NCI-H1105 (cell line): ENCODE measurements around the gene PFKFB4.
"Not testable (repeated sequence)": the region's sequence is repeated elsewhere in the genome, so short reads cannot be mapped to it uniquely, and the experiment has no call there.

Source experiments
- DNase-seq: peaks from one replicate; lab custom pipeline; 2025; lab: John Stamatoyannopoulos, UW

Gene PFKFB4

DNA sequence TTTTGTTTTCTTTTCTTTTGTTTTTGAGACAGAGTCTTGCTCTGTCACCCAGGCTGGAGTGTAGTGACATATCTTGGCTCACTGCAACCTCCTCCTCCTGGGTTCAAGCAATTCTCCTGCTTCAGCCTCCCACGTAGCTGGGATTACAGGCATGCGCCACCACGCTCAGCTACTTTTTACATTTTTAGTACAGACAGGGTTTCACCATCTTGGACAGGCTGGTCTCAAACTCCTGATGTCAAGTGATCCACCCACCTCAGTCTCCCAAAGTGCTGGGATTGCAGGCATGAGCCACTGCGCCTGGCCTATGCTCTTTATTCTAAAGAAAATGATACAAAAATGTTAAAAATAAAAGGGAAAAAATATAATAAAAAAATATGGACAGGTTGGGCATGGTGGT, 25.9 kb downstream of the PFKFB4 start:
- DNase-seq, result not testable (repeated sequence)

DNA sequence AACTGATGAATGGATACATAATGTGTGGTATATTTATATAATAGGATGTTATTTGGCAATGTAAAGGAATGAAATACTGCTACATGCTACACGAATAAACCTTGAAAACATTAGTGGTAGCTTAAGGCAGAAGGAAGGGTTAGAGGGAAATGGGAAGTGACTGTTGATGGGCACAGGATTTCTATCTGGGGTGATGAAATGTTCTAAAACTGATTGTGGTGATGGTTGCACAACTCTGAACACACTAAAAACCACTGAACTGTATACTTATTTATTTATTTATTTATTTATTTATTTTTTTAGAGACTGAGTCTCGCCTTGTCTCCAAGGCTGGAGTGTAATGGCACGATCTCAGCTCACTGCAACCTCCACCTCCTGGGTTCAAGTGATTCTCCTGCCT, 27.8 kb downstream of the PFKFB4 start:
- no peak for DNase-seq

DNA sequence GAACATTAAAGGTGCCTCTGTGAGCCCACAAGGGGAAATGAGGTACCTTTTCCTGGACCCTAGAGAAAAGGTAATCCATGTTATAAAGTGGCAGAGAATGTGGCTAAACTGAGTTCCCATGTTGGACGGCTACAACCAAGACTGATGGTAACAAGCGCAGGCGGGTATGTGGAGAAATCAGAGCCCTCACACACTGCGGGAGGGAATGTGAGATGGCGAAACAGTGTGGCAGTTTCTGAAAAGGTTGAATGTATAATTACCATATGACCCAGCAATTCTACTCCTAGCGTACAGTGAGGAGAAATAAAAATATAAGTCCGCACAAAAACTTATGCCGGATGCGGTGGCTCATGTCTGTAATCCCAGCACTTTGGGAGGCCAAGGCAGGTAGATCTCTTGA, 28.6 kb downstream of the PFKFB4 start:
- no peak for DNase-seq

DNA sequence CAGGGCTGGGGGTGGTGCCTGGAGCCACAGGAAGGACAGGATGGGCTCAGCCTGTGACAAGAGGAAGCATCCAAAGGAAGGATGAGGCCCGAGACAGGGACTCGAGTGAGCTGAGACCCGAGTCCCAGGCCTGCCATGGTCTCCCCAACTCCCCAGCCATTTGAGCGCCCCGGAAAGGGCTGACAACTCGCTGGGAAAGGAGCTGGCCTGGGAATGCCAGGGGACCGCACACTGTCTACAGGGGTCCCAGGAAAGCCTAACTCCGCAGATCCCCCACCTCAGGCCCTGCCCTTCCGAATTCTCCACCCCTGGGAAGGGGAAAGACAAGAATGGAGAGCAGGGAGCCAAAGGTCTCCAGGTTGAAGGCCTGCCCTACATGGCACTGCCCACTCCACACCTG, 31.6 kb downstream of the PFKFB4 start:
- DNase-seq, result no peak

DNA sequence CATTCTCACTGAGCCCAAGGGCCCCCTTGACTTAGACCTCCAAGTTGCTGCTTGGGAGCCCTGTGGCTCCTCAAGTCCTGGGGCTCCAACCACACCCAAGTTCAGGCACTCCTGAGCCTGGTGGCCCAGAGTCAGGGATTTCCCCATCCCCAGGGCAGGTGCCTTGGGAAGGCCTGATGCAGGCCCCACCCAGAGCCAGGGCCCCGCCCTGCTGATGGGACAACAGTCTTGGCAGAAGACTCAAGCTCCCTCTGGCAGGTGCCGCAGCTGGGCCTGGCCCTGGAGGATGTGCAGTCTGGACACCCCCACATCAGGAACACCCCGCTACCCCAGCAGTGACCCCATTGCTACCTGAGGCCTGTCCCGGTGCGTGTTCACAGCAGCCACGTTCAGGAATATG, 35.0 kb downstream of the PFKFB4 start:
- DNase-seq, result no peak

DNA sequence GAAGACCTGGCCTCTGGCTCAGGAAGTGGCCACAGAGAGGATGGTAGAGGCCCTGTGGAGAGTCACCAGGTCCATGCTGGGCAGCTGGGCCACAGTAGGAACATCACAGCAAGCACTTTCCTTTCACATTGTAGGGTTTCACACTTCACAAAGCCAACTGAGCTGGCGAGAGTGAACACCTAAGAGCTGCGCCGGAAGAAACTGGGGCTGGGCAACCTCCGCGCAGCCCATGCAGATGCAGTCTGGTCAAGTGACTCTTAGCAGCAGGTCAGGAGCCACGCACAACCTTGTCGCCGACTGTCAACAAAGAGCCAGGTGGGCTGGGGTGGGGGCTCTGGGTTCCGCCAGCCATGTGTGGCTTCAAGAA, 37.3 kb downstream of the PFKFB4 start:
- DNase-seq, result no peak

DNA sequence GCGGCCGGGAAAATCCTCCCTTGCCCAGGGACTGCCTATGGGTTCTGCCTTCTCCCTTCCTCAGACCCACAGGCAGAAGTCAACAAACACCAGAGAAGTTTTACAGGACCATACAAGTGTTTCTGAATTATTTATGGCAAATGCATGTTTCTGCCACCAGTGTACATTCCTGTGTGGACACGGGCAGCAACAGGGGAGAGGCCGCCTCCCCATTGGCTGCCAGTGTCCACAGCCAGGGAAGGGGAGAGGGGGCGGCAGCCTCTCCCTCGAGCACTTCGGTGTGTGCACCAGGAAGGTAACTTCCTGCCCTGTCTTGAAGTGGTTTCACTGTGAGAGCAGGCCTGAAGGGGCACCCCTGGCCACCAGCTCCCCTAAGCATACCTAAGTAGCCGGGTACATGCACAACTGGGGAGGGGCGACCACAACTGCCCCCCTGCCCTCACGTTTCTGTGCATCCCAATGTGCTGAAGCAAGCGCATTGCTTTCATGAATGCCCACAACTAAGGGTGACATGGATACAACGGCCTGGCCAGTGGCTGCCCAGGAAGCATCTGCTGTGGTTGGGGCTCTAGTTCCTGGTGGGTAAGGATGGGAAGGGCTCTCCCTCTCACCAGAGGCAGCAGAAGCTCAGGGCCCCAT, 37.8 kb downstream of the PFKFB4 start:
- DNase-seq, result no peak

DNA sequence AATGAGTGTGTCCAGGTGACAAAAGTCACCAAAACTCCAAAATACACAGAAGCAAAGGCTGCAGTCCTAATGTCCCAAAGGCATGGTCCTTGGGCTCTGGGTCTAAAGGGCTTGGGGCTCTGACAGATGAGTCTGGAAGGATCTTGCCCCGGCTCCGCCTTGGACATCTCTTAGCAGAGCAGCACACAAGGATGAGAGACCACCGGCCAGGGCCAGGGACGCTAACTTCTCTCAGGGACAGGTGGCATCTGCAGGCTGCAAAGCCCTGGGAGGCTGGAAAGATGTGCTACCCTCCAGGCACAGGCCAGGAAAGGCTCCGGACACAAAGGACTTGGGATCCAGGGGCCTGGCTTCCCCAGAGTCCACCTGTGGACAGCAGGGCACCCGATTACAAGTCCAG, 38.5 kb downstream of the PFKFB4 start:
- DNase-seq, result no peak

DNA sequence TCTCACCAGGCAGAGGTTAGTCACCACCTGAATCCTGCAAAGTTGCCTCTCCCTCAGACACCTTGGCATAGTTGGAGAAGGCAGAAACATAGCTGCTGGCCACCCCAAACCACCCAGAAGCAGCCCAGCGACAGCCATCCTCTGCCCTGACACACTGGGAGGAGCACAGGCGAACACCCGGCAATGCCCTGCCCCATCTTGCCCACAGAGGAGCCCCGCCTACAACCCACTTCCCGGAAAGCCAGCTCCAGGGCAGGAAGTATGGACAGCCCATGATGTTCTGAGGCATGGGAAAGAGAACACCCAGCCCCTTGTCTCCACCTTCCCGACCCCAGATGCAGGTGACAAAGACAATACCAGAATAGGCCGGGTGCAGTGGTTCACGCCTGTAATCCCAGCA, 40.0 kb downstream of the PFKFB4 start:
- DNase-seq, result no peak

DNA sequence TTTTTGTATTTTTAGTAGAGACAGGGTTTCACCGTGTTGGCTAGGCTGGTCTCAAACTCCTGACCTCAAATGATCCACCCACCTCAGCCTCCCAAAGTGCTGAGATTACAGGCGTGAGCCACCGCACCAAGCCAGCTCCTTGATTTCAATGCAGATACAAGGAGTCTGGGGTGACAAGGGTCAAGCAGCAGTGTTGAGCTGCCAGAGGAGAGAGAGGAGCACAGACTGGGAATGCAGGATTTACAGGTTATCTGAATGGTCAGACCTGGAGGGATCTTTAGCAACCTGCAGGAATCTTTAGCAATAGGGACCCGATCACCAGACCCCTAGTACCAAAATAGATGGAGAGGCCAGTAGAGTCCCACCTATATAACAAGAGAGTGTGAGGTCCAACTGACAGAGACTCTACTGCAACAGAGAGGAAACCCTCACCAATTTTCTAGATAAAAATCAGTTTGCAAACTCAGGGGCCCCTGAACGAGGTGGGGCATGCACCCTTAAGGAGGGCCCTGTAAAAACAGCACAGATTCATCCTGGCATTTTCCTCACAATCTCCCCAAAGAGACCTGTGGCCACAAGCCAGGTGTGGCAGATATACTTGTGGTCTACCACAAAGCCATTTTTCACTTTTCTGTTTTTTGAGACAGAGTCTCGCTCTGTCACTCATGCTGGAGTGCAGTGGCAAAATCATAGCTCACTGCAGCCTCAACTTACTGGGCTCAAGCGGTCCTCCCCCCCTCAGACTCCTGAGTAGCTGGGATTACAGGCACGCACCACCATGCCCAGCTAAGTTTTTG, 42.0 kb downstream of the PFKFB4 start:
- no peak for DNase-seq

DNA sequence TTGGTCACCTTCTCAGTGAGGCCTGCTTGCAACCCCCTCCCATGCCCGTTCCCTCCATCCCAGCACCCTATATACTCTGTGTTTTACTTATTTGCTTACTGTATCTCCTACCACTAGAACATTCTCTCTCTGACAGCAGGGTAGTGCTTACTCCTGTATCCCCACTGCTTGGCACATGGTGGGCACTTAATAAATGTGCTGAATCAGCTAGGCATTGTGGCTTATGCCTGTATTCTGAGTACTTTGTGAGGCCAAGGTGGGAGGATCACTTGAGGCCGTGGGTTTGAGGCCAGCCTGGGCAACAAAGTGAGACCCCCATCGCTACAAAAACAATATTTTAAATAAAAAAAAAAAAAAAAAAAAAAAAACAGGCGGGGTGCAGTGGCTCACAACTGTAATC, 45.1 kb downstream of the PFKFB4 start:
- no peak for DNase-seq

DNA sequence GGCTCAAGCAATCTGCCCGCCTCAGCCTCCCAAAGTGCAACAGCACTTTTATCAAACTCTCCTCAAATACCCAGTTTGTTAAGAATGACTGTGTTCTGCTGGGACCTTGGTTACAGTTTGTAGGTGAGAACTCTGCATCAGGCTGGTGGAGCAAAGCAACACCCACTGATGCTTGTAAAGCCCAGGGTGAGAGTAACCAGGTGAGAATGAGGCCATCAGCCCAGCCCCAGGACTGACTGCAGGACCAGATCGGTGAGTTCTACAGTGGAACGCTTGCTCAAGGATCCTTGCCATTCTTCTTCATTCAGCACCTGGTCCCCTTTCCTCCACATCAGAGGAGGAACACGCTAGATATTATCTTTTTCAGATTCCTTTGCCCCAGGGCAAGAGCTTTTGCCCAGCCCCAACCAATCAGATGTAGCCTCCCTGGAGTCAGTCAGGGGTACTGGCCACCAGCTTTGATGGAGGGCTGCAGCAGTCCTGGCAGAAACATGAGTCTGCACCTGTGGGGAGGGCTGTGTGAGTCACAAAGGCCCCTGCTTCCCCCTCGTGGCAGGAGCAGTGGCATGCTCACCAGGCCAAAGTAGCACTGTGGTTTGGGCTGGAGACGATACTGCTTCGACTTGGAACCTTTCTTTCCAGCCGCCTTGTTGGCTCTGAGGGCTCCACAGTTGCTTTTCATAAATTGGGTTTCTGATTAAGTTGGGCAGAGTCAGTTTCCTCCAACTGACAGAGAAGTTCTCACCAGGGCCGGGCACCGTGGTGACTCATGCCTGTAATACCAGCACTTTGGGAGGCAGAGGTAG, 49.1 kb downstream of the PFKFB4 start:
- no peak for DNase-seq

DNA sequence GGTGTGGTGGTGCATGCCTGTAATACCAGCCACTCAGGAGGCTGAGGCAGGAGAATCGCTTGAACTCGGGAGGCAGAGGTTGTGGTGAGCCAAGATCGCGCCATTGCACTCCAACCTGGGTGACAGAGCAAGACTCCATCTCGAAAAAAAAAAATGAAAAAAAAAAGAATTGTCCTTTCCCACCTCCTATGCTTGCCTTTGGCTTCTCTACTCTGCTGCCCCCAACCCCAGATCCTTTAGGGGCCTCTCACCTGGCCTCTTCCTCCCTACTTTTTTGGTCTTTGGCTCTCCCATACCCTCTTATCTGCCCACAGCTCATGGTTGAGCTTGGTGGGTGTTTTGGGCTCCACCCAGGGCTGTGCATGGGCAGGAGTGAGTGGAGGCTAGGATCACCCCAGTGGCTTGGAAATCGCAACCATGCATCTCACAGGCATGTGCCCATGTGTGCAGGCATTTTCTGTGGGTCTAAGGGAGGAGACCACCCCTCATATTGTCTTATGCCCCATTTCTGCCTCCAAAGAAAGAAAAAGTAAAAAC, 50.6 kb downstream of the PFKFB4 start:
- no peak for DNase-seq

DNA sequence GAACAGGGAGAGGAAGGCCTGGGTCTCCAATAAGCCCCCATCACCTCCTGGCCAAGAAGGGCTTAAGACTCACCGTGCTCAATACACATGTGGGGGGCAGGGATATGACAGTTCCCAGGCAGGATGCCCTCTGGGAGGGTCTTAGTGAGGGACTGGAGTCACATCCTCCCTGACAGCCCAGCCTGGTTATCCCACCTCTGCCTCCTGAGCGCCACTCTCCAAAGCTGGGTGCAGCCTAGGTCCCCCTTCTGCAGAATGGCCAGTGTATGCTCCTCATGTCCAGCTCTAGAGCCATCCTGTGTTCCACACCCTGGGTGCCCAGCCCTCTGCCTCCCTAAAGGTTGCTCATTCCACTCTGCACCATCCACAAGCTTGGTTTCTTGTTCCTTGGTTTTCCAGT, 51.5 kb downstream of the PFKFB4 start:
- no peak for DNase-seq

DNA sequence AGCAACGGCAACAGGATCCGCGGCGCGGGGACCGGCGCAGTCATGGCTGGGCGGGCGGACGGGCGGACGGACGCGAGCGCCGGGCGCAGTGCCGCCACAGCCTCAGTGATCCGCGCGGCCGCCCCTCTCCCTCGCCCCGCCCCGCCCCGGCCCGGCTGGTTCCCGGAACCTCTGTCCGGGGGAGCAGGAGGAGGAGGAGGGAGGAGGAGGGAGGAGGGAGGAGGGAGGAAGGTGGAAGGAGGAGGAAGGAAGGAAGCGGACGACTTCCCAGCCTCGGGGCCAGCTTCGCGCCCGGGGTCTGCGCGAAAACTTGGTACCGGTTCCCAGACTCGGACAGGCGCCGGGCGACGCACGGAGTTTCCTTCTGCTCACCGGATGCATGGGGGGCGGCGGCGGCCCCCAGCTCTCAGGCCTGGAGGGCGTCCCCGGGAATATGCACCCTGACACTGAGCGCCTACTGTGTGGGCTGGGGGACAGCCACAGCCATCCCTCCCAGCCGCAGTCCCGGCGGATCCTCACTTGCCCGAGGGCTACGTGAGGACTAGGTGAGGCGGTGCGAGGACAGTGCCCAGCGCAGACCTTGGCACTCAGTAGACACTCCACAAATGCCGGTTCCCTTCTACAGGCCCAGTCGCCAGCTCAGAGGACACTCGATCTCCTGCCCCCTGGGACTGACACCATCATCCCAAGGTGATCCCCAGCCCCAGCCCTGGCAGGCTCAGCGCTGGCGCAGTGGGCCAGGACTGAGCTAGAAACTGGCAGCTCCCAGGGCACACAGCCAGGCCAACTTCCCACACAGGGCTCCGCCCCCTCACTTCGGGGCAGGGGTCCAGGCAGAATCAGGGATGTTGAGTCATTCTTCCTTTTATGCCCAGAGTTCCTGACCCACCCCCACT, 52.3 kb downstream of the PFKFB4 start, which contains the start of gene SHISA5:
Gene SHISA5, minus strand, starts transcription at position 124 of the 896 bp plus-strand sequence. Its CDS starts 80 bp downstream, at position 44.
- no peak for DNase-seq

DNA sequence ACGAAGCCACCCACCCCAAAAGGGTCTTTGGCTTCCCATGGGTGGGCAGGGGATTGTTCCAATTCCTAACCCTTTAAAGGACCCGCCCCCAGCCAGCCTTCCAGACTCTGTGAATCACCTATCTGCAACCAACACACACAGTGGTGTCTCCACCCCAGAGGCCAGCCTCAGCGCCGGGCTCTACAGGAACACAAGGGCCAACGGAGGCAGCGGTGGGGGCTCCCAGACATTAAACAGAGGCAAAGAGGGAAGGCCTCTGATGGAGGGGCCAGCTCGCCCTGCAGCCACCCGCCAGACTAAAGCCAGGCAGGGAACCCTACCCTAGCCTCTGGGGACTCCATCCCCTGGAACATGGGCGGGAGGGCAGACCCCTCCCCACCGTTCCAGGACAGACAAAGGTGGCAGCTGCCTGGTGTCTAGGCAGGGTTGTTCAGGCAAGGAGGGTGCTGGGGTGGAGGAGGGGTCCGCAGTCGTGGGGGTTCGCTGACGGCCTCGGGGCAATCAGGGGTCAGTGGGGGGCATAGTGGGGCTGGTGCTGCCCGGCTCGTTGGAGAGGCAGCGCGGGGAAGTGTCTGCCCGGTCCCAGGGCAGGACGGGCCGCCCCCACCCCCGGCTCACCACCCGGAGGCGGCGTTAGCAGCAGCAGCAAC, 53.1 kb downstream of the PFKFB4 start:
- DNase-seq, result no peak

DNA sequence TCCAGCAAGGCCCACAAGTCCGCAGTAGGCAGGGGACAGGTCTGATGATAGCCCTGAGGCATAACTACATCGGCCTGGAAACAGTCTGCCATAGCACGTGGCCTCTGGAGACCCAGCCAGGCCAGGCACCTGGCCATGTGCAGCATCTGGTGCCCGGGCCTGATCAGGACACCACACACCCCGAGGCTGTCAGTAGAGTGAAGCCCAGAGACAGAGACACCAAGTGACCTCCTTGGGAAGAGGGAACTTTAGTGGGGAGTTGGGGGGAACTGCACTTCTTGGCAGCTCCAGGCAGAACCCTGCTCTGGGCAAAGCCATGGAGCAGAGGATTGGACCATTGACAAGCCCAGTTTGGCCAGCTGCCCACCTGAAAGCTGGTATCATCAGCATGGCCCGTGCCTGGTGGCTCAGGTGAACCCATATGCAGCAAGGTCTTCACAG, 53.9 kb downstream of the PFKFB4 start:
- no peak for DNase-seq

DNA sequence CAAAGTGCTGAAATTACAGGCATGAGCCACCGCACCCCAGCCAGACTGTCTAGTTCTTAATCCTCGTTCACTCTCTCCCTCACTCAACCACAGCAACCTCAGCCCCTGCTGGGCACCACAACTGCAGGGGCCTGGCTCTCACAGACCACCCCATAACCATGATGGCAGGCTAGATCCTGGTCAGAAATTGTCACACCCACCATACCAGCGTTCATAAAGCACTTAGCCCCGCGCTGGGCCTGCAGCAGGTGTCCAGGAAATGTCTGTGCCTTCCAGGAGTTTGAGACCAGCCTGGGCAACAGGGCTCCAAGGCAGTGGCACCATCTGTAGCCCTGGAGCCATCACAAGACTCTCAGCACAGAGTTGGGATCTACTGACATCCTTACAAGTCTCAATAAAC, 54.5 kb downstream of the PFKFB4 start:
- no peak for DNase-seq

DNA sequence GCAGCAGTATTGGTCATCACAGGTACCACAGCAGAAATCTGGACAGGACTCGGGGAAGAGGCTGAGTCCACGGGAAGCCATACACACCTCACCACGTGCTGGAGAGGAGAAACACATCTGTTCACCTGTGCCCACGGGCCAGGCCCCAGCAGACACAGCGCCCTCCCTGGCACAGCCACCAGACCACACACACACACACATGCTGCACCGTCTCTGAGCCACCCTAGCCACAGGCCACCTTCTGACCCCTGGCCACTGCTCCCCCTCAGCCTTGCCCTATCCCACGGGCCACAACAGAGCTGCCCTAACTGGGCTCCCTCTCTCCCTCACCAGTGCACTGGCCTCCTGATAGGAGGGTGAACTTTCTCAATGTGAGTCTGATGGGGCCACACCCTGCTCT, 55.4 kb downstream of the PFKFB4 start:
- DNase-seq, result no peak

DNA sequence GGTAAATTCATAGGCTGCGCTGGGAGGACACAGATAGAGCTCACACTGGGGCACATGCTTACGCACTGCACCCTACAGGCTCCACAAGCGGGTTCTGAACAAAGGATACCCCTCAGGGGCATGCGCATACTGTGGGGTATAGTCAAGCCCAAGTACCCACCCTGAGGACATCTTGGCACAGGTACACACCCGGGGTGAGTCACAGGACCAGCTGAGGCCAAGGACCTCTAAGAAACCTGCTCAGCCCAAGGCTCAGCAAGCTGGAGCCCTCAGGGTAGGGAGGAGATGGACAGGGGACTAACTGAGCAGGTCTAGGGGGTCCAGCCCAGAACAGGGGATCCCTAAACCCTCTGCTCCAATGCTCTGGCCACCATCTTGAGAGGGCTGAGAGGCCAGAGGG, 55.9 kb downstream of the PFKFB4 start:
- DNase-seq, result no peak

DNA sequence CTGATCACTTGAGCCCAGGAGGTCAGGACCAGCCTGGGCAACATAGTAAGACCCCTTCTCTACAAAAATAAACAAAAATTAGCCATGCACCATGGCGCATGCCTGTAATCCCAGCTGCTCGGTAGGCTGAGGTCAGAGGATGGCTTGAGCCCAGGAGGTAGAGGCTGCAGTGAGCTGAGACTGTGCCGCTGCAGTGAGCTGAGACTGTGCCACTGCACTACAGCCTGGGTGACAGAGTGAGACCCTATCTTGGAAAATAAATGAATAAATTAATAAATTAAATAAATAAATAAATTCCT, 63.5 kb downstream of the PFKFB4 start:
- no peak for DNase-seq
